Measurements from ENCODE around the gene GCN1.

GCN1 gene

DNA sequence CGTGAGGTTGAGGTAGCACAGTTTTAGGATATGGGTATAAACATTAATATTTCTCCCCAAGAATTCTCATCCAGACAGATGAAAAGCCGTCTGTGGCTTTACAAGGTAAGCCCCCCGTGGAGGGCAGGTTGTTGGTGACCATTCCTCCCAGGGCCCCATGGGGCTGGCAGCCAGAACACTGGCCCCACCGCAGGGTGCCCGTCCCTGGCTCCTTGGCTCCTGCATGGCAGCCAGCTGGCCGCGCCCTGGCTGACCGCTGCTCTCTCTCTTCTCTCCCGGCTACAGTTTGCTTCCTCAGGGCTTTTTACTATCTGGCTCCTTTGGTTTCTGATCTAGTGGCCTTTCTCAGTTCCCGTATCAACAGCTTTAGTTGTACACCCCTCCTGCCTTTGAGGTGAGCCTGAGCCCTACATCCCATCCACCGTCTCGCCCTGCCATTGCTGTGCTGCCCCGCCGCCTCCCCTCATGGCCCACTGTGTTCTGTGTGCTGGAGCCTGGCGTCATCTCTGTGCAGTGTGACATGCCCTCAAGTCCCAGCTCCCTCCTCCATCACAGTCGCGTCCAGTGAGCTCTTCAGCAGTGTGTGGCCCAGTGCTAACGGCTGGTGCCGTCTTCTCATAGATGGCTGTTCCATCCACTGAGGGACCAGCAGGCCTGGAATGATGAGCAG is 103.8 kb downstream of the GCN1 start:
- Histone ChIP-seq H3K9ac (no peak overlapping the region), H3K79me2 (ENCODE audit: insufficient read depth, low read depth) (no peaks in the 10 kb centered on the region), H3K27me3 (ENCODE audit: insufficient read depth, low read depth) (no peaks in the 10 kb centered on the region), H2AFZ (ENCODE audit: low read depth) (no peak overlapping the region), H4K20me1 (ENCODE audit: insufficient read depth) (no peaks in the 10 kb centered on the region), H3K4me1 (ENCODE audit: low read depth, poor library complexity, severe bottlenecking) (peaks cover 18% of the 10 kb centered on the region), H3K27ac (no peak overlapping the region), H3K36me3 (ENCODE audit: insufficient read depth) (no peaks in the 10 kb centered on the region), H3K4me2 (no peak overlapping the region), H3K4me3 (IDR thresholded peaks at IDR 0.05; ENCODE audit: insufficient read depth, low read depth, low read length) (no peak overlapping the region)
- TF ChIP-seq, protein P1, sequence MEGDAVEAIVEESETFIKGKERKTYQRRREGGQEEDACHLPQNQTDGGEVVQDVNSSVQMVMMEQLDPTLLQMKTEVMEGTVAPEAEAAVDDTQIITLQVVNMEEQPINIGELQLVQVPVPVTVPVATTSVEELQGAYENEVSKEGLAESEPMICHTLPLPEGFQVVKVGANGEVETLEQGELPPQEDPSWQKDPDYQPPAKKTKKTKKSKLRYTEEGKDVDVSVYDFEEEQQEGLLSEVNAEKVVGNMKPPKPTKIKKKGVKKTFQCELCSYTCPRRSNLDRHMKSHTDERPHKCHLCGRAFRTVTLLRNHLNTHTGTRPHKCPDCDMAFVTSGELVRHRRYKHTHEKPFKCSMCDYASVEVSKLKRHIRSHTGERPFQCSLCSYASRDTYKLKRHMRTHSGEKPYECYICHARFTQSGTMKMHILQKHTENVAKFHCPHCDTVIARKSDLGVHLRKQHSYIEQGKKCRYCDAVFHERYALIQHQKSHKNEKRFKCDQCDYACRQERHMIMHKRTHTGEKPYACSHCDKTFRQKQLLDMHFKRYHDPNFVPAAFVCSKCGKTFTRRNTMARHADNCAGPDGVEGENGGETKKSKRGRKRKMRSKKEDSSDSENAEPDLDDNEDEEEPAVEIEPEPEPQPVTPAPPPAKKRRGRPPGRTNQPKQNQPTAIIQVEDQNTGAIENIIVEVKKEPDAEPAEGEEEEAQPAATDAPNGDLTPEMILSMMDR (conservative IDR thresholded peaks at IDR 0.05; ENCODE audit: low read depth, low read length), result no peak

DNA sequence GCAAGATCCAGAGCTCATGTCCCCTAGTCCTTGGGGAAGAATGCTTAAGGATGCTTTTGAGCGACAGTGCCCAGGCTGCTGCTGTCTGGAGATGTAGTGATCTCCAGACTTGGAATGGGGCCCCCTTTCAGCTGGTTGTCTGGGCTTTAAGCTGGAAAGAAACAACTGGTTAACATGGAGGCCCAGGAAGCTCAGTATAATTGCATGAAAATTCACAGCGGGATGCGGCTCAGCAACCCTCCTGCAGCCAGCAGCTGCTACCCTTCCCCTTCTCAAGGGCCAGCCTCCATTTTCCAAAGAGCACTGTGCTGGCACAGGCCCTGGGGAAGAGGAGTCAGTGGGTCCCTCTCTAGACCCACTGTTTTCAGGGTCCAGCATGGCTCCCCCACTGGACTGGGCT is 104.3 kb downstream of the GCN1 start:
- TF ChIP-seq, protein P1 (conservative IDR thresholded peaks at IDR 0.05; ENCODE audit: low read depth, low read length), result no peak

DNA sequence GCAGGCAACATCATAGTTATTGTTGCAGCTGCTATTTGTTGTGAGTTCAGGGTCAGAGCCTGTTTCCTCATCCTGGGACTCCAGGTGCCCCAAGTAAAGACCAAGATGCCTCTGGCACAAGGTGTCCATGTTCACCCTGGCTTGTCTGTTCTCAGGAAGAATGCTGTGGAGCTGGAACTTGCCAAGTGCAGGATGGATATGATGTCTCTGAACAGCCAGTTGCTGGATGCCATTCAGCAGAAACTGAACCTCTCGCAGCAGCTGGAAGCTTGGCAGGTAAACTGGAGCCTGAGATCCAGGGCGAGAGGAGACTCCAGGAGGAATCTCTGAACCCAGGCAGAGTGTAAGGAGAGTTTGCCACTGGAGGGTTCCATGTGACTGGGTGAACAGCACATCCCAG is 104.7 kb downstream of the GCN1 start:
- H3K36me3 ChIP-seq (ENCODE audit: insufficient read depth), result no peaks in the 10 kb centered on the region

More for the DNA sequence above, 104.3 kb downstream of the GCN1 start:
- no peak overlapping the region for H3K27ac ChIP-seq
- H3K27me3 ChIP-seq (ENCODE audit: insufficient read depth, low read depth), result no peaks in the 10 kb centered on the region
- H3K4me3 ChIP-seq (IDR thresholded peaks at IDR 0.05; ENCODE audit: insufficient read depth, low read depth, low read length), result no peak overlapping the region
- H3K9ac ChIP-seq, result no peak overlapping the region
- peaks cover 22% of the 10 kb centered on the region for H3K4me1 ChIP-seq (ENCODE audit: low read depth, poor library complexity, severe bottlenecking)
- no peaks in the 10 kb centered on the region for H3K36me3 ChIP-seq (ENCODE audit: insufficient read depth)
- H4K20me1 ChIP-seq (ENCODE audit: insufficient read depth), result no peaks in the 10 kb centered on the region
- no peak overlapping the region for H3K4me2 ChIP-seq
- H3K79me2 ChIP-seq (ENCODE audit: insufficient read depth, low read depth), result no peaks in the 10 kb centered on the region
- H2AFZ ChIP-seq (ENCODE audit: low read depth), result no peak overlapping the region

DNA sequence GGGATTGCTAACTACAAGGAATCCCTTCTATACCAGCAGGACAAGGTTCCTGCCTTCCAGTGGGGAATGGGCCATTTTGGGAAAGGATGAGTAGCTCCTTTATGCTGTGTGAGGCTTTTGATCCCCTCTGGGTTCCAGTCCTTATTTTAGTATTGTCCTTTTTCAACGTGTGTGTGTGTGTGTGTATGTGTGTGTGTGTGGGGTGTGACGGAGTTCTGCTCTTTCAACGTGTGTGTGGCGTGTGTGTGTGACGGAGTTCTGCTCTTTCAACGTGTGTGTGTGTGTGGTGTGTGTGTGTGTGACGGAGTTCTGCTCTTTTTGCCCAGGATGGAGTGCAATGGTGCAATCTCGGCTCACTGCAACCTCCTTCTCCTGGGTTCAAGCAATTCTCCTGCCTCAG is 105.4 kb downstream of the GCN1 start:
- no peak overlapping the region for H3K4me3 ChIP-seq (IDR thresholded peaks at IDR 0.05; ENCODE audit: insufficient read depth, low read depth, low read length)
- no peak overlapping the region for H3K4me2 ChIP-seq
- no peaks in the 10 kb centered on the region for H3K27me3 ChIP-seq (ENCODE audit: insufficient read depth, low read depth)
- H3K36me3 ChIP-seq (ENCODE audit: insufficient read depth), result no peaks in the 10 kb centered on the region
- no peaks in the 10 kb centered on the region for H4K20me1 ChIP-seq (ENCODE audit: insufficient read depth)
- no peaks in the 10 kb centered on the region for H3K79me2 ChIP-seq (ENCODE audit: insufficient read depth, low read depth)
- peaks cover 22% of the 10 kb centered on the region for H3K4me1 ChIP-seq (ENCODE audit: low read depth, poor library complexity, severe bottlenecking)
- TF ChIP-seq, protein P1 (conservative IDR thresholded peaks at IDR 0.05; ENCODE audit: low read depth, low read length), result no peak
- no peak overlapping the region for H3K27ac ChIP-seq
- no peak overlapping the region for H3K9ac ChIP-seq
- no peak overlapping the region for H2AFZ ChIP-seq (ENCODE audit: low read depth)

More for the DNA sequence above, 104.7 kb downstream of the GCN1 start:
- TF ChIP-seq, protein P1 (conservative IDR thresholded peaks at IDR 0.05; ENCODE audit: low read depth, low read length), result no peak
- no peak overlapping the region for H3K4me2 ChIP-seq
- H3K27me3 ChIP-seq (ENCODE audit: insufficient read depth, low read depth), result no peaks in the 10 kb centered on the region
- H4K20me1 ChIP-seq (ENCODE audit: insufficient read depth), result no peaks in the 10 kb centered on the region
- H3K9ac ChIP-seq, result no peak overlapping the region
- peaks cover 22% of the 10 kb centered on the region for H3K4me1 ChIP-seq (ENCODE audit: low read depth, poor library complexity, severe bottlenecking)
- no peaks in the 10 kb centered on the region for H3K79me2 ChIP-seq (ENCODE audit: insufficient read depth, low read depth)
- no peak overlapping the region for H3K27ac ChIP-seq
- H2AFZ ChIP-seq (ENCODE audit: low read depth), result no peak overlapping the region
- H3K4me3 ChIP-seq (IDR thresholded peaks at IDR 0.05; ENCODE audit: insufficient read depth, low read depth, low read length), result no peak overlapping the region

All from KMS-11 (cell line).